HepG2 (cell line): ENCODE results near the gene CHID1. TPM values are rescaled to one million over a fixed set of nuclear protein-coding genes. Genes with fewer than 3 reads are reported as not detected.

ENCODE experiments used
- ARID4A ChIP-seq: sonication (generic); formaldehyde crosslinking; IDR thresholded peaks from 2 replicates; pipeline ENCODE4 v1.5.0; 2020; ENCODE audit warnings: mild to moderate bottlenecking, missing genetic modification reagents, borderline replicate concordance
- MAFF ChIP-seq: IDR thresholded peaks from 2 replicates; pipeline ENCODE4 v1.6.1; 2011; ENCODE audit warnings: low read depth, low read length, improper control_type of control experiment
- MTF2 ChIP-seq: sonication (generic); formaldehyde crosslinking; IDR thresholded peaks from 2 replicates; pipeline ENCODE4 v1.5.0; 2020; ENCODE audit warnings: missing genetic modification reagents, borderline replicate concordance
- SMYD3 ChIP-seq: sonication (generic); formaldehyde crosslinking; IDR thresholded peaks from 2 replicates; pipeline ENCODE4 v1.8.1; 2023; ENCODE audit warnings: mild to moderate bottlenecking, missing genetic modification reagents
- TRAFD1 ChIP-seq: sonication (generic); formaldehyde crosslinking; IDR thresholded peaks from 2 replicates; pipeline ENCODE4 v1.5.1; 2020; ENCODE audit warnings: missing genetic modification reagents, mild to moderate bottlenecking, borderline replicate concordance
- ZBTB25 ChIP-seq: IDR thresholded peaks from 2 replicates; pipeline ENCODE4 v1.6.1; 2018; ENCODE audit warnings: missing genetic modification reagents
- ZBTB39 ChIP-seq: sonication (generic); formaldehyde crosslinking; IDR thresholded peaks from 2 replicates; pipeline ENCODE4 v1.5.0; 2020; ENCODE audit warnings: missing genetic modification reagents
- ZKSCAN5 ChIP-seq: sonication (generic); formaldehyde crosslinking; IDR thresholded peaks from 2 replicates; pipeline ENCODE4 v1.5.1; 2020; ENCODE audit warnings: mild to moderate bottlenecking, missing genetic modification reagents
- ZNF230 ChIP-seq: sonication (generic); formaldehyde crosslinking; IDR thresholded peaks from 2 replicates; pipeline ENCODE4 v1.4.0; 2020; ENCODE audit warnings: mild to moderate bottlenecking, missing genetic modification reagents
- ZNF296 ChIP-seq: sonication (generic); formaldehyde crosslinking; conservative IDR thresholded peaks from 2 replicates; pipeline ENCODE4 v1.5.0; 2020; ENCODE audit warnings: mild to moderate bottlenecking, missing genetic modification reagents
- ZNF367 ChIP-seq: sonication (generic); formaldehyde crosslinking; IDR thresholded peaks from 2 replicates; pipeline ENCODE4 v1.4.0; 2020; ENCODE audit warnings: missing genetic modification reagents, borderline replicate concordance
- ZNF468 ChIP-seq: sonication (generic); formaldehyde crosslinking; IDR thresholded peaks from 2 replicates; pipeline ENCODE4 v1.8.0; 2022; ENCODE audit warnings: mild to moderate bottlenecking, moderate library complexity, missing genetic modification reagents
- ZNF496 ChIP-seq: sonication (generic); formaldehyde crosslinking; IDR thresholded peaks from 2 replicates; pipeline ENCODE4 v1.8.1; 2023; ENCODE audit warnings: mild to moderate bottlenecking, moderate library complexity, missing genetic modification reagents; ENCODE audit not compliant: insufficient replicate concordance
- ZNF713 ChIP-seq: sonication (generic); formaldehyde crosslinking; IDR thresholded peaks from 2 replicates; pipeline ENCODE4 v1.4.0; 2020; ENCODE audit warnings: mild to moderate bottlenecking, missing genetic modification reagents
- ZSCAN12 ChIP-seq: sonication (generic); formaldehyde crosslinking; IDR thresholded peaks from 2 replicates; pipeline ENCODE4 v1.9.0; 2021; ENCODE audit warnings: mild to moderate bottlenecking, missing genetic modification reagents
- polyA plus RNA-seq, 8 experiments: library from polyadenylated mRNA; depleted of rRNA in 3 of 8; stranded (reverse) in 7 of 8; unstranded in 1 of 8; fragments of >200 nt; fragmentation: Illumina TruSeq in 4 of 8; extraction: Trizol in 4 of 8; gene quantifications; 2 replicates each; pipeline versions ENCODE4 v1.2.1 to v1.2.3, GENCODE V29; 2011 to 2016; ENCODE audit warnings: low read depth in 4 of 8, missing spikeins in 1 of 8, mixed read lengths in 1 of 8; ENCODE audit not compliant: insufficient read depth in 1 of 8
- total RNA-seq, 5 experiments: library from RNA; depleted of rRNA; stranded (reverse); fragments of >200 nt; fragmentation: Illumina TruSeq; extraction: Trizol; gene quantifications; 2 replicates each; pipeline ENCODE4 v1.2.3, GENCODE V29; 2016; ENCODE audit warnings: low read depth in 1 of 5

The CHID1 gene
- total and polyA plus RNA-seq, 2 of the 13 experiments (the other 11 are each of a cell fraction or from before 2014, with no cell fraction given): 65.1 to 93.6 TPM

GRCh38 chr11:842370-843002, 68.1 kb downstream of the CHID1 start, which contains the start of the genes POLR2L and TSPAN4 (continued):
- TF ChIP-seq ZBTB25 (CRISPR knock-in tag): 0 out of 2 replicates have a peak, but pooled peaks have one; percentile 79
- no peak for TF ChIP-seq ZNF296 (CRISPR knock-in tag)
- 0 out of 2 replicates have a peak, but pooled peaks have one; percentile 55 for TF ChIP-seq MTF2 (CRISPR knock-in tag)
- no peak for TF ChIP-seq ZNF496 (CRISPR knock-in tag)
- no peak for TF ChIP-seq ZNF713 (CRISPR knock-in tag)
- no peak for TF ChIP-seq TRAFD1 (CRISPR knock-in tag)
- peak; percentile 93 for TF ChIP-seq ARID4A
- TF ChIP-seq ZBTB39 (CRISPR knock-in tag): no peak; the same call in 1 of the 2 replicates
- no peak for TF ChIP-seq MAFF
- TF ChIP-seq SMYD3 (CRISPR knock-in tag): 0 out of 2 replicates have a peak, but pooled peaks have one; percentile 36
- TF ChIP-seq ZSCAN12 (CRISPR knock-in tag): no peak
- no peak for TF ChIP-seq ZNF230
- TF ChIP-seq ZKSCAN5 (CRISPR knock-in tag): no peak
- TF ChIP-seq ZNF367 (CRISPR knock-in tag): no peak
- TF ChIP-seq ZNF468: no peak
